IPS DF 6.9 (cell line): ENCODE results near the gene GTF2A2.
"Not testable (repeated sequence)": the region's sequence is repeated elsewhere in the genome, so short reads cannot be mapped to it uniquely, and the experiment has no call there.

Experiments
- DNase-seq: peaks from one replicate; pipeline ENCODE4 v3.0.0-alpha.2; 2013; ENCODE audit warnings: low read depth, low spot score
- H3K27ac ChIP-seq: one replicate; pipeline ENCODE4 v1.5.1; 2013; ENCODE audit warnings: low read length, control low read depth
- H3K27me3 ChIP-seq: 2 replicates; pipeline ENCODE4 v1.6.1; 2013; ENCODE audit warnings: mild to moderate bottlenecking, low read length; ENCODE audit not compliant: control insufficient read depth, insufficient read depth
- H3K36me3 ChIP-seq: 2 replicates; pipeline ENCODE4 v1.6.1; 2013; ENCODE audit warnings: low read length; ENCODE audit not compliant: control insufficient read depth, insufficient read depth
- H3K4me1 ChIP-seq: 2 replicates; pipeline ENCODE4 v1.6.1; 2013; ENCODE audit warnings: low read length; ENCODE audit not compliant: control insufficient read depth, insufficient read depth
- H3K4me3 ChIP-seq: 2 replicates; pipeline ENCODE4 v1.5.1; 2013; ENCODE audit warnings: mild to moderate bottlenecking, low read length
- H3K9me3 ChIP-seq: 2 replicates; pipeline ENCODE4 v1.6.1; 2013; ENCODE audit warnings: low read length, inconsistent platforms; ENCODE audit not compliant: control insufficient read depth, insufficient read depth
- WGBS: extraction: QIAGEN DNeasy Blood & Tissue Kit; methylation state at CpG from one replicate; pipeline ENCODE4 v1.1.7; 2013; ENCODE audit warnings: mixed read lengths, missing lambda C conversion rate; ENCODE audit not compliant: insufficient read length, insufficient coverage; 5-methylcytosine and 5-hydroxymethylcytosine counted together

Gene GTF2A2

GRCh38 chr15:59656897-59657634 lies at the start of gene GTF2A2:
Gene GTF2A2 (minus strand): TSS chr15:59657515. CDS start chr15:59652277, 5,238 bp downstream.
- Histone ChIP-seq H3K4me3 (peak within 1 kb of the TSS; percentile 96), H3K27ac (no peak within 1 kb of the TSS), H3K36me3 (no peaks in the 10 kb centered on the region; the same call in 1 of the 2 replicates), H3K9me3 (no peaks in the 10 kb centered on the region), H3K4me1 (no peaks in the 10 kb centered on the region), H3K27me3 (no peaks in the 10 kb centered on the region)
- no CpG with 5 or more reads among the region's 59 CpGs for WGBS
- peak; percentile 68 for DNase-seq

DNA sequence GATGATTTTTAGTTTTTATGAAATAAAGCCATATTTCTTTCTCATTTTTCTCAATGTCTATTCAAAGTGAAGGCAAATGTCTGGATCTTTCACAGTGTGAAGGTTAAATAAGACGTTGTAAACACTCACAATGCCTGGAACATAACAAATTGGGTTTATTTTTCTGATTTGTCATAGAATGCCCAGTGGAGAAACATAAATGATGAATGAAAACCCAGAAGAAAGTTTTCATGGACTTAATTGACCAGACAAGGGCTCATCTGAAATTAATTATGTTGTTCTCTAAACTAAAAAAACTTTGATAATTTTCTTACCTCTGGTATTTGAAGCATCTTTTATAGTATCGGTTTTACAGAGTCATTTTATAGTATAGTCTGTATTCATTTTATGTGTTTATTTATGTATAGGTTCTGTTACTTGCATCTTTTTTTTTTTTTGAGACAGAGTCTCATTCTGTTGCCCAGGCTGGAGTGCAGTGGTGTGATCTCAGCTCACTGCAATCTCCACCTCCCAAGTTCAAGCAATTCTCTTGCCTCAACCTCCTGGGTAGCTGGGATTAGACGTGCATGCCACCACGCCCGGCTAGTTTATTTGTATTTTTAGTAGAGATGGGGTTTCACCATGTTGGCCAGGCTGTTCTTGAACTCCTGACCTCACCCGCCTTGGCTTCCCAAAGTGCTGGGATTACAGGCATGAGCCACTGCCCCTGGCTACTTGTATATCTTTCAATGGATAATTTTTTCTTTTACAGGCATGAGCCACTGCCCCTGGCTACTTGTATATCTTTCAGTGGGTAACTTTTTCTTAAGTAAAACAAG lies 46.9 kb upstream of the GTF2A2 start:
- DNase-seq: no peak
- Histone ChIP-seq H3K36me3 (no peaks in the 10 kb centered on the region), H3K4me1 (no peaks in the 10 kb centered on the region), H3K27ac (no peak overlapping the region), H3K27me3 (no peaks in the 10 kb centered on the region), H3K9me3 (no peaks in the 10 kb centered on the region), H3K4me3 (no peak overlapping the region)
- WGBS: no CpG with 5 or more reads among the region's 6 CpGs

DNA sequence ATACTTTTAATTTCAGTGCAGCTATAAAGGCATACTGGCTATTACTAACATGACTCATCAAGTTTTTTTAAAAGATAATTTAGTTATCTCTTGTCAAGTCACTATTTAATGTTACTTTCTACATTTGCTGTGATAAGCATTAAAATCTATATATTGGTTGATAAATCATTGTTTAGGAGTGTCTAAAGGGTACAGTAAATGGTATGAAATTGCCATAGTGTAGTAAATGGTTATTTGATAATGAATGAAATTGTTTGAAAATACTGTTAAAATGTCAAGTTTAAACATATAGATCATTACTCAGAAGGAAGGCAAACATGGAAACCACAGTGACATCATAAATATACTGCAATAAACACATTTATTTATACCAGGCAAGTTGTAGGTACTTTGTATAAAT lies 45.0 kb upstream of the GTF2A2 start:
- H3K36me3 ChIP-seq: no peaks in the 10 kb centered on the region
- no peak overlapping the region for H3K4me3 ChIP-seq
- no peaks in the 10 kb centered on the region for H3K9me3 ChIP-seq
- H3K4me1 ChIP-seq: no peaks in the 10 kb centered on the region
- H3K27me3 ChIP-seq: no peaks in the 10 kb centered on the region
- DNase-seq: no peak
- no peak overlapping the region for H3K27ac ChIP-seq

GRCh38 chr15:59701880-59702279 lies 44.6 kb upstream of the GTF2A2 start:
- WGBS: no CpG with 5 or more reads among the region's 4 CpGs
- no peaks in the 10 kb centered on the region for H3K9me3 ChIP-seq
- no peaks in the 10 kb centered on the region for H3K4me1 ChIP-seq
- H3K27ac ChIP-seq: no peak overlapping the region
- DNase-seq: no peak
- no peaks in the 10 kb centered on the region for H3K36me3 ChIP-seq
- no peaks in the 10 kb centered on the region for H3K27me3 ChIP-seq
- no peak overlapping the region for H3K4me3 ChIP-seq

DNA sequence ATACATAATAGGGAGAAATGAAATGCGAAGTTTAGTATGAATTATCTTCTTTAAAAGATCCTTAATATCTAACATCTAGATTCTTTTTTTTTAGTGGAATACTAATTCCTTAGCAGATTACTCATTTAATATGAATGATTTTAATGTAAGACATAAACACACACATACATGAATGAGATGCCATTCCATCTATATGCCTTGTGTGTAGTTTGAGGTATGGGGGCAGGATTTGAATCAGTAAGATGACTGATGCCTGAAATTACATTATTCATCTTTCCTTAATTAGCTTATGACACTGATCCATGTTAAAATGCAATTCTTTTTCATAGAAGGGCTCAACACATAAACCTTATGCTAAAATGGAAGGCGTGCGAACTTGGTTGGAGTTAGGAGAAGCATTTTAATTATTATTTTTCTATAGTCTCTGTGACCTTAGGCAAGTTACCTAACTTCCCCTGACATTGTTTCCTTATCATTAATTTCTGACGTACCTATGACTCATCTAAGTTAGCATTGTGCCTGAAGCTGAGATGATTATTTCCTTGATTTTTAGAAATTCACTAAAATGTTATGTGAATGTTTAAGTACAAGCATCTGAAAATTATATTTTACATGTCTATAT lies 42.6 kb upstream of the GTF2A2 start:
- Histone ChIP-seq H3K27ac (no peak overlapping the region), H3K36me3 (no peaks in the 10 kb centered on the region), H3K9me3 (no peaks in the 10 kb centered on the region), H3K27me3 (no peaks in the 10 kb centered on the region), H3K4me3 (no peak overlapping the region), H3K4me1 (no peaks in the 10 kb centered on the region)
- DNase-seq: no peak
- no CpG with 5 or more reads among the region's 4 CpGs for WGBS

- H3K27ac ChIP-seq, DNase-seq, H3K36me3 ChIP-seq, H3K4me3 ChIP-seq, H3K27me3 ChIP-seq, H3K4me1 ChIP-seq, H3K9me3 ChIP-seq: not testable (repeated sequence)
- no CpG with 5 or more reads among the region's 4 CpGs for WGBS
Measured at GRCh38 chr15:59698065-59698464, 40.8 kb upstream of the GTF2A2 start.

DNA sequence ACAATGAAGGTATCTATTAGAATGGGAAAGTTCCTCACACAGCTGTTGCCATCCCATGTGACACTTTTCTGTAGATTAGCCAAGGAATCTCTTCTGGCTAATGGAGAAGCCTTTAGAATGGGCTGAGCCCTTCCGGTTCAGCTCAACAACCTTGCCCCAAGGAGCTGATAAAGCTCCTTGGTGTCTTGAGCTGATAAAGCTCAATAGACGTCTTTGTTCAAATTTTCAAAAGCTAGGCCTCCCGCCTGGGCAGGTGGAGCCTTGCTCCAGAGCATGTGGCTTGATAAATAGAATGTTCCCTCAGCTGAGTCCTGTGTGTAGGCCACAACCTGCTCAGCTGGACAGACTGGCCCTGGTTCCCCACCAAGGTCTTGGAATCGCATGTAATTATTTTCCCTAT lies 39.0 kb upstream of the GTF2A2 start:
- DNase-seq: no peak
- Histone ChIP-seq H3K27me3 (no peaks in the 10 kb centered on the region), H3K36me3 (no peaks in the 10 kb centered on the region), H3K9me3 (no peaks in the 10 kb centered on the region), H3K4me1 (no peaks in the 10 kb centered on the region), H3K27ac (no peak overlapping the region), H3K4me3 (no peak overlapping the region)
- WGBS: no CpG with 5 or more reads among the region's 4 CpGs

- H3K9me3 ChIP-seq: no peaks in the 10 kb centered on the region
- H3K4me1 ChIP-seq: no peaks in the 10 kb centered on the region
- no peak for DNase-seq
- H3K27me3 ChIP-seq: no peaks in the 10 kb centered on the region
- no CpG with 5 or more reads among the region's 1 CpG for WGBS
- H3K27ac ChIP-seq: no peak overlapping the region
- no peaks in the 10 kb centered on the region for H3K36me3 ChIP-seq
- no peak overlapping the region for H3K4me3 ChIP-seq
Measured at GRCh38 chr15:59694779-59695178, 37.5 kb upstream of the GTF2A2 start.

- Histone ChIP-seq H3K27me3 (no peaks in the 10 kb centered on the region), H3K4me1 (no peaks in the 10 kb centered on the region), H3K9me3 (no peaks in the 10 kb centered on the region), H3K27ac (no peak overlapping the region), H3K36me3 (no peaks in the 10 kb centered on the region), H3K4me3 (no peak overlapping the region)
- no CpG with 5 or more reads among the region's 1 CpG for WGBS
- no peak for DNase-seq
Measured at GRCh38 chr15:59691194-59691805, 34.0 kb upstream of the GTF2A2 start.

DNA sequence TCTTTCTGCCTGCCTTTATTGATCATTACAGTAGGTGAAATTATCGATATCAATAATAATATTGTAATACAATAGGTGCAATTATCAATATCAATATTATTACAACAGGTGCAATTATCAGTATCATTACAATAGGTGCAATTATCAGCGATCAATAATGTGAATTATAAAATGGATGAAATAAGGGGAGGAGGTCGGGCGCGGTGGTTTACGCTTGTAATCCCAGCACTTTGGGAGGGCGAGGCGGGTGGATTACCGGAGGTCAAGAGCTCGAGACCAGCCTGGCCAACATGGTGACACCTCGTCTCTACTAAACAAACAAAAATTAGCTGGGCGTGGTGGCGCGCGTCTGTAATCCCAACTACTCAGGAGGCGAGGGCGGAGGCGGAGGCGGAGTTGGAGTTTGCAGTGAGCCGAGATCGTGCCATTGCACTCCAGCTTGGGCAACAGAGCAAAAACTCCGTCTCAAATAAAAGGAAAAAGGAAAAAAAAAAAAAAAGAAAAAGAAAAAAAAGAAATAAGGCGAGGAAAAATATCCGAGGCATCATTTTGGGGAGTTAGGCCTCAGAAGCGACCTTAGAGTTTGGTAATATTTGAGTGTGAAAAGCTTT lies 32.4 kb upstream of the GTF2A2 start:
- Histone ChIP-seq H3K4me3 (peak overlapping the region; percentile 100; the same call in 1 of the 2 replicates), H3K27me3 (no peaks in the 10 kb centered on the region), H3K27ac (no peak overlapping the region), H3K4me1 (no peaks in the 10 kb centered on the region), H3K36me3 (no peaks in the 10 kb centered on the region), H3K9me3 (no peaks in the 10 kb centered on the region)
- peak; percentile 20 for DNase-seq
- no CpG with 5 or more reads among the region's 25 CpGs for WGBS
